Hepatocyte (in vitro differentiated cells): ENCODE measurements around the gene UBE2U.

Experiments
- CTCF ChIP-seq: fragments of 200-600 bp; sonication (generic); IDR thresholded peaks from 2 replicates; pipeline ENCODE4 v1.5.1; 2016; ENCODE audit warnings: antibody characterized with exemption, mild to moderate bottlenecking; ENCODE audit not compliant: poor library complexity
- EZH2 ChIP-seq: fragments of 200-600 bp; sonication (generic); IDR thresholded peaks from 2 replicates; pipeline ENCODE4 v1.6.1; 2016; ENCODE audit warnings: antibody characterized with exemption, mild to moderate bottlenecking, borderline replicate concordance
- EZH2phosphoT487 ChIP-seq: fragments of 200-600 bp; sonication (generic); IDR thresholded peaks from one replicate; pipeline ENCODE4 v1.6.1; 2018; ENCODE audit warnings: antibody characterized with exemption, mild to moderate bottlenecking, low read depth, moderate library complexity; ENCODE audit not compliant: unreplicated experiment, severe bottlenecking

GRCh38 chr1:64231654-64232053 lies 28.2 kb downstream of the UBE2U start:
- TF ChIP-seq CTCF (no peak), EZH2 (no peak), EZH2phosphoT487 (no peak)
